ENCODE measurements around the gene PPP1R3G. TPM values are rescaled to one million over a fixed set of nuclear protein-coding genes. Genes with fewer than 3 reads are reported as not detected.
A peak's percentile ranks its signal among the peaks of the same experiment; 100 is the strongest.
"Not testable (repeated sequence)": the region's sequence is repeated elsewhere in the genome, so short reads cannot be mapped to it uniquely, and the experiment has no call there.

Gene PPP1R3G
- total RNA-seq, 1 donor from 2014 or later, result 1.7 TPM

GRCh38 chr6:5109436-5109835, 24.3 kb downstream of the PPP1R3G start:
- ATAC-seq (no peak), DNase-seq (ENCODE audit: low spot score) (no peak)
- intact Hi-C loops (cut with DNase I), result no loop called here

- intact Hi-C loops (cut with DNase I), result no loop called here
- no peak for ATAC-seq
- no peak for DNase-seq (ENCODE audit: low spot score)
Observed at GRCh38 chr6:5110246-5110645, 25.1 kb downstream of the PPP1R3G start.

- no peak for DNase-seq (ENCODE audit: low spot score)
- peak; percentile 13 for ATAC-seq
- intact Hi-C loops (cut with DNase I), result no loop called here
Observed at GRCh38 chr6:5111626-5112025, 26.5 kb downstream of the PPP1R3G start.

GRCh38 chr6:5112066-5112799, 27.1 kb downstream of the PPP1R3G start:
- ATAC-seq (peak; percentile 36), DNase-seq (ENCODE audit: low spot score) (no peak)
- intact Hi-C loops (cut with DNase I), result no loop called here

- intact Hi-C loops (cut with DNase I), result no loop called here
- DNase-seq (ENCODE audit: low spot score), result no peak
- no peak for ATAC-seq
Observed at GRCh38 chr6:5113096-5113495, 28.0 kb downstream of the PPP1R3G start.

- no peak for DNase-seq (ENCODE audit: low spot score)
- intact Hi-C loops (cut with DNase I), result no loop called here
- ATAC-seq, result no peak
Observed at GRCh38 chr6:5115168-5115567, 30.0 kb downstream of the PPP1R3G start.

- DNase-seq (ENCODE audit: low spot score), result no peak
- no peak for ATAC-seq
Observed at GRCh38 chr6:5116243-5116991, 31.3 kb downstream of the PPP1R3G start.

GRCh38 chr6:5119090-5119951, 34.2 kb downstream of the PPP1R3G start:
- no peak for DNase-seq (ENCODE audit: low spot score)
- intact Hi-C loops (cut with DNase I), result no loop called here
- ATAC-seq, result no peak

More at GRCh38 chr6:5116243-5116991, 31.3 kb downstream of the PPP1R3G start:
- intact Hi-C loops (cut with DNase I), result no loop called here

GRCh38 chr6:5120011-5120410, 34.9 kb downstream of the PPP1R3G start:
- intact Hi-C loops (cut with DNase I), result loop anchor here (5.0 kb wide), 1 partner anchor 1512 kb away; no protein-coding TSS in a partner anchor
- no peak for DNase-seq (ENCODE audit: low spot score)
- ATAC-seq, result no peak

- intact Hi-C loops (cut with DNase I), result loop anchor here (5.0 kb wide), 1 partner anchor 1512 kb away; no protein-coding TSS in a partner anchor
- not testable (repeated sequence) for DNase-seq (ENCODE audit: low spot score); ATAC-seq
Observed at GRCh38 chr6:5120543-5120942, 35.4 kb downstream of the PPP1R3G start.

GRCh38 chr6:5121479-5121878, 36.3 kb downstream of the PPP1R3G start:
- no peak for DNase-seq (ENCODE audit: low spot score)
- no peak for ATAC-seq
- intact Hi-C loops (cut with DNase I), result loop anchor here (5.0 kb wide), 1 partner anchor 1511 kb away; no protein-coding TSS in a partner anchor

- ATAC-seq (no peak), DNase-seq (ENCODE audit: low spot score) (no peak)
- intact Hi-C loops (cut with DNase I), result loop anchor here (5.0 kb wide), 1 partner anchor 1510 kb away; no protein-coding TSS in a partner anchor
Observed at GRCh38 chr6:5121956-5122355, 36.8 kb downstream of the PPP1R3G start.

- ATAC-seq (no peak), DNase-seq (ENCODE audit: low spot score) (no peak)
- intact Hi-C loops (cut with DNase I), result loop anchor here (5.0 kb wide), 1 partner anchor 1510 kb away; no protein-coding TSS in a partner anchor
Observed at GRCh38 chr6:5122504-5123112, 37.5 kb downstream of the PPP1R3G start.

GRCh38 chr6:5123296-5124143, 38.4 kb downstream of the PPP1R3G start:
- ATAC-seq (no peak), DNase-seq (ENCODE audit: low spot score) (no peak)
- intact Hi-C loops (cut with DNase I), result loop anchor here (5.0 kb wide), 1 partner anchor 1509 kb away; no protein-coding TSS in a partner anchor

GRCh38 chr6:5124526-5124925, 39.4 kb downstream of the PPP1R3G start:
- ATAC-seq, result no peak
- no peak for DNase-seq (ENCODE audit: low spot score)

GRCh38 chr6:5125152-5126006, 40.2 kb downstream of the PPP1R3G start:
- no peak for ATAC-seq
- intact Hi-C loops (cut with DNase I), result no loop called here
- no peak for DNase-seq (ENCODE audit: low spot score)

More at GRCh38 chr6:5124526-5124925, 39.4 kb downstream of the PPP1R3G start:
- intact Hi-C loops (cut with DNase I), result loop anchor here (5.0 kb wide), 1 partner anchor 1508 kb away; no protein-coding TSS in a partner anchor

GRCh38 chr6:5126214-5126613, 41.1 kb downstream of the PPP1R3G start:
- intact Hi-C loops (cut with DNase I), result no loop called here
- no peak for DNase-seq (ENCODE audit: low spot score)
- no peak for ATAC-seq
